HG02642 (cell line): ENCODE measurements around the gene CNTN1.

Experiments used
- ATAC-seq: cut with Tn5 transposase; IDR thresholded peaks from one replicate; pipeline ENCODE4 v1.9.1; 2021; ENCODE audit warnings: mild to moderate bottlenecking; ENCODE audit not compliant: unreplicated experiment, poor library complexity

CNTN1 gene

DNA sequence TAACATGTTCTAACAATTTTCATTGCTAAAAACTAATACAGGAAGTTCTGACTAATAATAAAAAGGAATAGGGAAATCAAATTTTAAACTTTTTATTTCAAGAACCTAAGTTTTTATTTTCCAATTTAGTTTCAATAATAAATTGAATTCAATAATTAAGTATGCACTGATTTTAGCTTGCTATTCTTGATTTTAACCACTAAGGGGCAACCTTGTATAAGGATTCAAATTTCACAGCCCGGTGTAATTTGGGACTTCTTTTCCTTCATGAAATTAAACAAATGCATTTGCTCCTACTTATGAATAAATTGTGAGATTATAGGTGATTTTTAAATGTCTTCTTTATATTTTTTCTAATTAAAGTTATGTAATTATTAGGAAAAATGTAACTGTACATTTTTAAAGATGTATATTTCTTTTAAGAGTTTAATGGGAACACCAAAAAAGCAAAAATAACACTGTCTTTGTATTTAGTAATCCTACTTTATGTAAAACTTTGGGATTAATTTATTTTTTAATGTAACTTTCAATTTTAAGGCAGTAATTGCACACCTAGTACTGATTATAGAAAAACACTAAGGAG is 254.5 kb downstream of the CNTN1 start:
- no peak for ATAC-seq

DNA sequence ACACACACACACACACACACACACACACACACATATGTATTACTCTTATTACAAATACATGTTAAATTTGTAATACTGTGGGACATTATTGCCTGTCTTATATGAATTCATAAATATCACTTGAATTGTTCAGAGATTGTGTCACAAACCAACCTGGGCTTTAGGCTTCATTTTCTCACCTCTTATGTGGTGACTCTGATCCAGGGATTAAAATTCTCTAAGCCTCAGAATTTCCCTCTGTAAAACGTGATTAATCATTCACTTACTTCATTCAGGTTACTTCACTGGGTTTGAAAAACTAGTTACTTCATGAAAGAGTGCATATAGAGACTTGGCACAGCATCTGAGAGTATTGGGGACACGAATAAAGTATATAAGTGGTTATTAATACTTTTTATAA is 255.6 kb downstream of the CNTN1 start:
- ATAC-seq: no peak

DNA sequence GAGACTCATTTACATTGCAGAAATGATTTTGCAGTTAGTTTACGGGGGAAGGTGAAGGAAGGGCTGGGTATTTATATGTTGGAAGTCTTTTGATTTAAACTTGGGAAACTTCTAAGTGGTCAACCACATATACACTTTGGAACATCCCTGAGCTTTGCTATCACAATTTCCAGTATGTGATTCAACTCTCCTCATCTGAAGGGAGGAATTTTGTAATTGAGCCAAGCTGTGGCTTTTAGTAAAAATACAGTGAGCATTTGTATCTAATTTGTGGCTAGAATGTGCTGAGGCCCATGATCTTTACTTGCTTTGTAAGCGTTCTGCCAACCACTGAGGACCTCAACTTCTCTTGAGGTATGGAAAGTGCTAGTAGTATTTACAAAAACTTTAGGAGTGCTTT is 260.8 kb downstream of the CNTN1 start:
- ATAC-seq: no peak

- no peak for ATAC-seq
Measured at GRCh38 chr12:40957417-40957816, 265.2 kb downstream of the CNTN1 start.

- no peak for ATAC-seq
Measured at GRCh38 chr12:40959041-40959440, 266.8 kb downstream of the CNTN1 start.

GRCh38 chr12:40963751-40964150 is 271.5 kb downstream of the CNTN1 start:
- ATAC-seq: no peak

GRCh38 chr12:40969796-40970195 is 277.6 kb downstream of the CNTN1 start:
- no peak for ATAC-seq

DNA sequence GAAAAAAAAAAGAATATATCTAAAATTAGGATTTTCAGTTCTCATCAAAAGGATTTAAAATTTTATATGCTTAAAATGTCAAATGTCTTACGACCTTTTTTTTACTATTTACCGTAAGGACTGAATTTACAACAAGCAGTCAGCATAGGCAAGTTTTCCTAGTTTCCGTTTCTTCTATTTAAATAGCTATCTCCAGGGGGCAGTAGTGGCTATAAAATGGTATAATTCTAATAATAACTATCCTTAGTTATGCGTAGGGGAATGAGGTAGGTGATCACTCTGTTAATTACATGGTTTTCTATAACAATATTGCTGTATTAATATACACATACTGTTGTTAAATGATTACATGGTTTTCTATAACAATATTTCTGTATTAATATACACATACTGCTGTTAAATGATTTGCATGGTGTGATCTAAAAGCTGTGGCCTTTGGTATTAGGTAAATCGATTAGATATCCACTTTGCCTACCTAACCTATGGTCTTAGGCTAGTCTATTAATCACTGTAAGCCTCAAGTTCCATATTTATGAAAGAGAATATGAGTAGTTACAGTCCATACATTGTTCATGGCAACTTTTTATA is 278.2 kb downstream of the CNTN1 start:
- no peak for ATAC-seq

GRCh38 chr12:40971911-40972310 is 279.7 kb downstream of the CNTN1 start:
- ATAC-seq: no peak

- no peak for ATAC-seq
Measured at GRCh38 chr12:40976546-40976945, 284.3 kb downstream of the CNTN1 start.

GRCh38 chr12:40980427-40980961 is 288.3 kb downstream of the CNTN1 start:
- ATAC-seq: no peak

- no peak for ATAC-seq
Measured at GRCh38 chr12:40986001-40986400, 293.8 kb downstream of the CNTN1 start.

- no peak for ATAC-seq
Measured at GRCh38 chr12:40988355-40988754, 296.1 kb downstream of the CNTN1 start.

GRCh38 chr12:40988824-40989223 is 296.6 kb downstream of the CNTN1 start:
- no peak for ATAC-seq

- ATAC-seq: no peak
Measured at GRCh38 chr12:40989785-40990184, 297.5 kb downstream of the CNTN1 start.

DNA sequence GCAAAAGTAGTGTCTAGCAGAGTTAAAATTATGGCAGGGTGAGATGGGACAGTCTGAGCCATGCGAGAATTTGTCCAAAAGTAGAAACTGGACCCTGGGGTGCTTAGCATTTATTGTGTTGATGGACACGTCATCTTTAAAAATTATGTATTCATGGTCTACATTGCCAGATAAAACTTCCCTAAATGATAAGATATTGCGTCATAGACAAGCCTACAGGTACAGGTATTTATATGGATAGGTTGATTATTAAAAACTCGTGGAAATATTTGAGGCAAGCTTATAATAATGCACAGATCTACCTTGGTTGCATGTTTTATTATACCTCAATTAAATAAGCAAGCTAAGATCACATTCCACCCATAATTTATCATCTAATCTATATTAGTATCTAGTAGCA is 299.9 kb downstream of the CNTN1 start:
- ATAC-seq: no peak

DNA sequence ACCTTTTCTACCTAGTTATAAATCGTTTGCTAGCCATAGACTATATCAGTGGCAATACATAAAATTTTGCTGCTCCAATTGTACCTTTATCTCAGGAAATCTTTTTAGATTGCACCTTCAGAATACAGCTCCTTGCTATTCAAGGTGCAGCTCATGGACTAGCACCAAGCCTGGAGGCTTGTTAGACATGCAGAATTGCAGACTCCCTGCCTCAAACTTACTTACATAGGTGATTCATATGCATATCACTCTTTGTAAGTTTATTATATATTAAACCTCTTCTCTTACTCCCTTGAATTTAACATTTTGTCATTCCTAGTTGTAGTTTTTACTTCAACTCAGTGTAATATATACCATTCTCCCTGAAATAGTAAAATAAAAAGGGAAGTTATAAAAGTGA is 300.4 kb downstream of the CNTN1 start:
- no peak for ATAC-seq

DNA sequence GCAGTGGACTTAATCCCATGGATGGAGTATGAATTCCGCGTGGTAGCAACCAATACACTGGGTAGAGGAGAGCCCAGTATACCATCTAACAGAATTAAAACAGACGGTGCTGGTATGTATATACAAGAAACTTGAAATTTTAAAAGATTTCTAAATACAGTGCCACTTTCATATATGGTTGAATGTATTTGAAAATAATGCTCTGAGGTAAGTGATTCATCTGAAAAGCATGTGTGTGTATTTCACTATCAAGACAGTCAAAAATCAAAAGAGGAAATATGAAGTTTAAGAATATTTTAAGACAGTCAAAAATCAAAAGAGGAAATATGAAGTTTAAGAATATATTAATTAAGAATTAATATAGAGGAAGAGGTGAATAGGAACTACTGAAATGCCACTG is 300.9 kb downstream of the CNTN1 start:
- ATAC-seq: no peak

GRCh38 chr12:40996091-40996490 is 303.9 kb downstream of the CNTN1 start:
- no peak for ATAC-seq

DNA sequence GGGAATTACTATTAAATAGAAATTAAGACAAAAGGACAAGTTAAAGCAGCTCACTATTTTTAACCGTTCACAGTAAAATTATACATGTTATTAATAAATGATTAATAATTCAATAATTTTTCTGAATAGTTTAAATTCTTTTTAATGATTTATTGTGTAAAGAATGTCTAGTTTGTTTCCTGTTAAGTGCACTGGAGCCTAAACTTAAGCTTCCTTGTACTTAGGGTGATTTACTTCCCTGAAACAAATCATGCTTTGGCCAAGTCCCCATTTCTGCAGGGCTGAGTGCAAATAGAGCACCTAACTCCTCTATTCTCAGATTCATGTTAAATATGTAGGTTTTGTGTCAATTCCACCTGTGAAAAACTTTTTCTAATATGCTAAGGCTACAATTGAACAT is 307.0 kb downstream of the CNTN1 start:
- ATAC-seq: no peak

GRCh38 chr12:41008472-41008871 is 316.2 kb downstream of the CNTN1 start:
- no peak for ATAC-seq

DNA sequence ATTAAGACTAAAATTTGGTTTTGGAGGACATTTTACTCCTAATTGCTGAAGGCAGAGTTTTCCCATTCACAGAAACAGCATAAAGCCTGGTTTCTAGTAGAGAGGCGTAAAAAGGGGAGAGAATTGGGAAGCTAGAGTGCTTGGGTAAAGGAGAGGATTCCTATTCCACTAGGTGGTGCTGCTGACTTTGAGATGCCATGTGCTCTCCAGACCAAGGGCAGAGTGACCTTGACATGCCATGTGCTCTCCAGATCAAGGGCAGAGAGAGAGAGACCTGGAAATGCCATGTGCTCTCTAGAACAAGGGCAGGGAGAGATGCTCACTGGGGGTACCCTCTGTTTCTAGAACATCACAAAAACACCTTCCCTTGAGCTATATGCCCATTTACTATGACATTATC is 319.7 kb downstream of the CNTN1 start:
- no peak for ATAC-seq
